ENCODE data around the gene CHD5. TPM values are rescaled to one million over a fixed set of nuclear protein-coding genes. Genes with fewer than 3 reads are reported as not detected.

CHD5 gene
- total and polyA plus RNA-seq, 2 of the 13 experiments (the other 11 are each of a cell fraction or from before 2014, with no cell fraction given), result 0.02 to 0.21 TPM

- TF ChIP-seq ZFAT (CRISPR knock-in tag; conservative IDR thresholded peaks at IDR 0.05), result 0 out of 2 replicates have a peak, but pooled peaks have one; percentile 53
- 0 out of 2 replicates have a peak, but pooled peaks have one; percentile 73 for TF ChIP-seq MYNN (CRISPR knock-in tag; IDR thresholded peaks at IDR 0.05; ENCODE audit: low read depth)
- TF ChIP-seq ZNF451 (CRISPR knock-in tag; IDR thresholded peaks at IDR 0.05), result no peak; the same call in 1 of the 2 replicates
- TF ChIP-seq ZNF574 (CRISPR knock-in tag; IDR thresholded peaks at IDR 0.05), result peak; percentile 76
- peak; percentile 41; the same call in 1 of the 2 replicates for TF ChIP-seq MXD3 (CRISPR knock-in tag; IDR thresholded peaks at IDR 0.05)
- no peak for TF ChIP-seq MTA3 (CRISPR knock-in tag; IDR thresholded peaks at IDR 0.05)
- no peak for TF ChIP-seq GPBP1L1 (CRISPR knock-in tag; IDR thresholded peaks at IDR 0.05)
- no peak for TF ChIP-seq REST (IDR thresholded peaks at IDR 0.05; ENCODE audit: borderline replicate concordance in 1 of 2, low read depth in 1 of 2, low read length in 2 of 2)
- TF ChIP-seq ZMAT5 (CRISPR knock-in tag; IDR thresholded peaks at IDR 0.05; ENCODE audit: borderline replicate concordance, low read depth), result no peak
- peak; percentile 75; the same call in 1 of the 2 replicates for TF ChIP-seq SRY (CRISPR knock-in tag; IDR thresholded peaks at IDR 0.05)
- TF ChIP-seq PAXIP1 (CRISPR knock-in tag; conservative IDR thresholded peaks at IDR 0.05), result peak; percentile 66
Measured at GRCh38 chr1:6205849-6206519, 25.9 kb upstream of the CHD5 start, which contains the start of gene RNF207 (continued).

Measured in HepG2 (cell line).